Small intestine (tissue), 7 donors: ENCODE measurements around the gene PTPRG. TPM values are rescaled to one million over a fixed set of nuclear protein-coding genes. Genes with fewer than 3 reads are reported as not detected.

Experiments used
- DNase-seq, 2 donors: peaks; one replicate each; pipeline versions ENCODE4 v3.0.0 to v3.0.0-alpha.2; 2013
- FAIRE-seq: peaks from 2 replicates; lab custom pipeline; 2012; peaks lifted over from hg19 to GRCh38; lab: Jason Lieb, UNC
- H3K27ac ChIP-seq, 3 donors: one replicate each; pipeline ENCODE4 v1.5.1; 2013; ENCODE audit warnings: low read length in 2 of 3, mild to moderate bottlenecking in 2 of 3, control low read depth in 1 of 3, inconsistent platforms in 1 of 3, low read depth in 1 of 3, moderate library complexity in 1 of 3
- H3K27me3 ChIP-seq, 3 donors: one replicate each; pipeline ENCODE4 v1.6.1; 2013; ENCODE audit warnings: low read length in 3 of 3, inconsistent platforms in 1 of 3; ENCODE audit not compliant: control insufficient read depth in 3 of 3, insufficient read depth in 3 of 3
- H3K36me3 ChIP-seq, 3 donors: one replicate each; pipeline ENCODE4 v1.6.1; 2013; ENCODE audit warnings: low read length in 3 of 3, inconsistent platforms in 1 of 3, low read depth in 1 of 3, mild to moderate bottlenecking in 1 of 3, moderate library complexity in 1 of 3; ENCODE audit not compliant: control insufficient read depth in 3 of 3, insufficient read depth in 2 of 3
- H3K4me1 ChIP-seq, 3 donors: one replicate each; pipeline ENCODE4 v1.6.1; 2013; ENCODE audit warnings: low read length in 2 of 3, inconsistent platforms in 1 of 3, low read depth in 1 of 3, mild to moderate bottlenecking in 1 of 3, moderate library complexity in 1 of 3; ENCODE audit not compliant: control insufficient read depth in 3 of 3, insufficient read depth in 2 of 3
- H3K4me3 ChIP-seq, 3 donors: one replicate each; pipeline ENCODE4 v1.5.1; 2013; ENCODE audit warnings: low read length in 3 of 3, control low read depth in 1 of 3, inconsistent platforms in 1 of 3, low read depth in 1 of 3, mild to moderate bottlenecking in 1 of 3, moderate library complexity in 1 of 3
- H3K9me3 ChIP-seq, 2 donors: one replicate each; pipeline ENCODE4 v1.6.1; 2013; ENCODE audit warnings: low read depth in 1 of 2, low read length in 1 of 2; ENCODE audit not compliant: control insufficient read depth in 2 of 2, insufficient read depth in 1 of 2
- WGBS, 3 donors: extraction: QIAGEN DNeasy Blood & Tissue Kit; methylation state at CpG; one replicate each; pipeline ENCODE4 v1.1.7; 2013; 5-methylcytosine and 5-hydroxymethylcytosine counted together
- polyA plus RNA-seq, 4 donors: library from polyadenylated mRNA; stranded (reverse) in 3 of 4; unstranded in 1 of 4; fragments of 200-250 nt in 3 of 4; fragments of 120-200 nt in 1 of 4; gene quantifications; one replicate each; pipeline versions ENCODE4 v1.2.1 to v1.2.3, GENCODE V29; 2013
- donor health status: healthy with polysubstance abuse.
- donor health status: control.
- donor health status: control.
- donor health status: Bipolar disorder and iron deficiency.
- donor health status: healthy.

Gene PTPRG
- polyA plus RNA-seq, 4 donors = 0.81 to 18.3 (median 5.6) TPM

GRCh38 chr3:61673651-61674050 is 112.3 kb downstream of the PTPRG start:
- H3K9me3 ChIP-seq = no peaks in the 10 kb centered on the region
- no peaks in the 10 kb centered on the region for H3K27me3 ChIP-seq
- H3K4me1 ChIP-seq = peaks cover 0 to 6% (median 0%) of the 10 kb centered on the region in 3 donors
- H3K27ac ChIP-seq = no peak overlapping the region
- DNase-seq (no peak), FAIRE-seq (no peak)
- H3K36me3 ChIP-seq = no peaks in the 10 kb centered on the region
- 71 to 80% (median 80%) methylated on average over 3 of the region's 3 CpGs for WGBS, 3 donors
- H3K4me3 ChIP-seq = no peak overlapping the region

DNA sequence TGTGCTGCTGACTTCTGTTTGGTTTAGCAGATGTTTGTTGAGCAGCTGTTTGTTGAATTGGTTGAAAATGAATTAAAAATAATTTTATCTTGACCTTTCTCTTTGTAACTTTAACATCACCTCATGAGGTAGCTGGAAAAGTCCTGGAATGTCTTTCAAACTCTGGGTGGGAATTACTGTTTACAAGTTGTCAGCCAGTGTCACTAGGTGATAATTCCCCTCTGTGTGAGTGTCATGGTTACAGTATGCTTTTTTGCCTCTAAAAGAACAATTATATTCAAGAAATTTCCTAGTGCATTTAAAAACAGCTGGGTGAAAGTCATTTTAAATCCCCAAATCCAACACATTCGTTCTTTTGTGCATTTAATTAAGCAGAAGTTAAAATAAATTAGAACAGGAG is 113.2 kb downstream of the PTPRG start:
- FAIRE-seq (no peak), DNase-seq (no peak)
- Histone ChIP-seq H3K36me3 (no peaks in the 10 kb centered on the region), H3K9me3 (no peaks in the 10 kb centered on the region), H3K27me3 (no peaks in the 10 kb centered on the region), H3K27ac (no peak overlapping the region), H3K4me1 (peaks cover 0 to under 1% (median 0%) of the 10 kb centered on the region in 3 donors), H3K4me3 (no peak overlapping the region)
- 63 to 84% (median 64%) methylated on average over 1 of the region's 1 CpG for WGBS, 3 donors

DNA sequence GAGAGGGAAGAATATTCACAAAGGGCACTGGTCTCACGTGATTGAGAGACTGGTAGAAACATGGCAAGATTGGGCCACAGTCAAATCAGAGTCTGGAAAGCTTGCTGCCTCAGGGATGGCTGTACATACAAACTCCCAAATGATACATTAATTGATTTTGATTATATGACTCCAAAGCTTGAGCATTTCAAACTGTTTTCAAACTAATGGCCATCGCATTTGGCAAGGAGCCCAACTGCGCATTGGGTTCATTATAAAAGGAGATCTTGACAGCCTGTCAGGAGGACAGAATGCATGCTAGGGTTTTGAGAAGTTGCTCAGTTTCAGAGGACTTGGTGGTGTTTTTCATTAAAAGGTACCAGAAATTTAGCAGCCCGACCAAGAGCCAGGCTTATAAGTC is 117.7 kb downstream of the PTPRG start:
- WGBS, 3 donors = 83 to 93% (median 89%) methylated on average over 4 of the region's 4 CpGs

GRCh38 chr3:61680617-61681016 is 119.2 kb downstream of the PTPRG start:
- Histone ChIP-seq H3K27ac (no peak overlapping the region), H3K4me1 (no peaks in the 10 kb centered on the region), H3K27me3 (no peaks in the 10 kb centered on the region), H3K9me3 (no peaks in the 10 kb centered on the region), H3K4me3 (no peak overlapping the region), H3K36me3 (no peaks in the 10 kb centered on the region)
- 87% methylated on average over 3 of the region's 3 CpGs; no CpG with 5 or more reads in 2 of the 3 donors for WGBS, 3 donors
- DNase-seq = no peak
- FAIRE-seq = no peak

More for the DNA sequence above, 117.7 kb downstream of the PTPRG start:
- no peak overlapping the region for H3K4me3 ChIP-seq
- H3K27ac ChIP-seq = no peak overlapping the region
- no peaks in the 10 kb centered on the region for H3K27me3 ChIP-seq
- no peaks in the 10 kb centered on the region for H3K4me1 ChIP-seq
- H3K36me3 ChIP-seq = no peaks in the 10 kb centered on the region
- no peak for DNase-seq
- H3K9me3 ChIP-seq = no peaks in the 10 kb centered on the region
- FAIRE-seq = no peak

DNA sequence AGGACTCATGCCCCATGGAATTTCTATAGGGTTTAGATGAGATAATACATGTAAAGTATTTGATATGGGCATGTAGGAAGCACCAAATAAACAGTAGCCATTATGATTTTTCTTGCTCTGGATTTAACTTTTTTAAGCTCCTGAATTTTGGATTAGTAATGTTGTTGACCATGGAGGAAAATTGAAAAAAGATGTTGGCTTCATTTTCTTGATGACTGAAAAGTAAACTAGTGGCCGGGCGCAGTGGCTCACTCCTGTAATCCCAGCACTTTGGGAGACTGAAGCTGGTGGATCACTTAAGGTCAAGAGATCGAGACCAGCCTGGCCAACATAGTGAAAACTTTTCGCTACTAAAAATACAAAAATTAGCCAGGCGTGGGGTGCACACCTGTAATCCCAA is 120.3 kb downstream of the PTPRG start:
- WGBS, 3 donors = 93 to 95% (median 95%) methylated on average over 5 of the region's 5 CpGs
- H3K36me3 ChIP-seq = no peaks in the 10 kb centered on the region
- no peak overlapping the region for H3K27ac ChIP-seq
- H3K9me3 ChIP-seq = no peaks in the 10 kb centered on the region
- peaks cover 0 to 4% (median 0%) of the 10 kb centered on the region in 3 donors for H3K4me1 ChIP-seq
- DNase-seq = no peak
- no peak for FAIRE-seq
- H3K4me3 ChIP-seq = no peak overlapping the region
- no peaks in the 10 kb centered on the region for H3K27me3 ChIP-seq

- Histone ChIP-seq H3K27me3 (no peaks in the 10 kb centered on the region), H3K27ac (peak overlapping the region in 1 of 3 donors; percentile 5), H3K9me3 (no peaks in the 10 kb centered on the region), H3K4me3 (no peak overlapping the region), H3K36me3 (no peaks in the 10 kb centered on the region), H3K4me1 (peaks cover 0 to 9% (median 0%) of the 10 kb centered on the region in 3 donors)
- WGBS, 3 donors = 74 to 85% (median 75%) methylated on average over 10 of the region's 10 CpGs
- DNase-seq (no peak), FAIRE-seq (no peak)
Measured at GRCh38 chr3:61682671-61683548, 121.5 kb downstream of the PTPRG start.

DNA sequence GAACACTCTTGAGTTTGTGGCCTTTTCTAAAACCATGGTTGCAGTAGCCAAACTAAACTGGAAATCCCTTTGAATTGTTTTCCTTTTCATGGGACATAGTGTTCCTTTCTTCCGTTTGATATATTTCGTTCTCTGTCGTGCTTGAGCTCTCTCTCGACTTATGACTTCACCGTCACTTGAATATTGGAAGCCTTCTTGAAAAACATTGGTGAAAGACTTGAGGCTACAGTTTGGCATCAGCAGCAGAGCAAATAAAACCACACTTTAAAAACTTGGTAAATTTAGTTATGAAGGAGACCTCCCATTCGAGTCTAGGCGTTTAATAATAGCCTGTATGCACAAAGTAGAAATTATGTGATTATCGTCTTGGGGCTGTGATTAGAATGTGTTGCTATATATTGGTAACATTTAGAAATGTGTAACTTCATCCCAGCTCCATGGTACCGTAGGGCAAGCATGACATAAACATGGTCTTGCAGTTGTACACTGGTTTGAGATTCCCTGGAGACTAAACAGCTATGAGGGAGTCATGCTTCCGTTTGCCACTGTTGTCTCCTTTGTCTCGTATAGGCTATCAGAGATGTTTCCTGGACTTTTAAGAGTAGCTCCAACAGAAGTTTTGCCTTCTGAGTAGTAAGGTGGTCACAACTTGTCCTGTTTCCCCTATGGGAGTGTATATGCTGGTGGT is 122.3 kb downstream of the PTPRG start:
- FAIRE-seq (no peak), DNase-seq (no peak)
- no peaks in the 10 kb centered on the region for H3K27me3 ChIP-seq
- no peaks in the 10 kb centered on the region for H3K9me3 ChIP-seq
- no peaks in the 10 kb centered on the region for H3K36me3 ChIP-seq
- no peak overlapping the region for H3K27ac ChIP-seq
- H3K4me3 ChIP-seq = no peak overlapping the region
- WGBS, 3 donors = 90 to 92% (median 91%) methylated on average over 11 of the region's 11 CpGs
- peaks cover 0 to 9% (median 0%) of the 10 kb centered on the region in 3 donors for H3K4me1 ChIP-seq

DNA sequence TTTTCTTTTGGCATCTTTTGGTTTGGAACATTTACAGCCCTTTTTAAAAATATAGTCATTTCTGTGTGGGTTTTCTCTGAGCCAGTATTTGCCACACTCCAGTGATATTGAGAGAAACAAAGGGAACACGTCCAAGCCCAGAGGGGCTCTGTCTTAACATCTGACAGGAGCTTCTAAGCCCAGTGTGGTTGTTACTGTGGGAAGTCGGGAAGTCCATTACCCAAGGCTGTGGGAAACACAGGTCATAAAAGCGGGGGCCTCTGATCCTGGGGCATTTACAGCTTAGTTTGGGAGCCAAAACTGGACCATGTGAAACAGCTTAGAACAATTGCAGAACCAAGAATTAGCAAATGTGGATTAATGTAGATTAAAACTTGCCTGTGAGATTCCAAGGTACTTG is 123.0 kb downstream of the PTPRG start:
- peaks cover 0 to 9% (median 0%) of the 10 kb centered on the region in 3 donors for H3K4me1 ChIP-seq
- no peak overlapping the region for H3K27ac ChIP-seq
- DNase-seq = no peak
- no peak for FAIRE-seq
- 78 to 93% (median 86%) methylated on average over 3 of the region's 3 CpGs for WGBS, 3 donors
- no peaks in the 10 kb centered on the region for H3K36me3 ChIP-seq
- H3K27me3 ChIP-seq = no peaks in the 10 kb centered on the region
- no peak overlapping the region for H3K4me3 ChIP-seq
- H3K9me3 ChIP-seq = no peaks in the 10 kb centered on the region
